HL-60/S4 treated with retinoic acid at 250 ng/mL for 4 days and 3 days (cell line): Measurements from ENCODE around the gene EWSR1.

Experiments
- in situ Hi-C: fragments of 300-500 bp; cut with MboI; formaldehyde crosslinking; loops from 2 replicates; pipeline ENCODE4 v1.7.0; 2022; ENCODE audit warnings: low sequenced_read_pairs

EWSR1 gene

GRCh38 chr22:29245626-29246385, 22.3 kb upstream of the EWSR1 start:
- in situ Hi-C loops: loop anchor here (25.0 kb wide), 2 partner anchors 384 to 634 kb away; no protein-coding TSS in a partner anchor

GRCh38 chr22:29247891-29248290, 20.2 kb upstream of the EWSR1 start:
- in situ Hi-C loops: loop anchor here (25.0 kb wide), 2 partner anchors 386 to 636 kb away; no protein-coding TSS in a partner anchor

- in situ Hi-C loops: no loop called here
These were observed 16.8 kb upstream of the EWSR1 start for GRCh38 chr22:29251265-29251664.

- in situ Hi-C loops: no loop called here
These were observed 15.8 kb upstream of the EWSR1 start for GRCh38 chr22:29251981-29252911.

GRCh38 chr22:29253561-29254285, 14.3 kb upstream of the EWSR1 start:
- in situ Hi-C loops: no loop called here

- in situ Hi-C loops: no loop called here
These were observed 13.8 kb upstream of the EWSR1 start for GRCh38 chr22:29254286-29254660.

GRCh38 chr22:29255064-29255621, 12.9 kb upstream of the EWSR1 start:
- in situ Hi-C loops: no loop called here

- in situ Hi-C loops: no loop called here
These were observed 11.3 kb upstream of the EWSR1 start for GRCh38 chr22:29256606-29257325.

GRCh38 chr22:29257751-29258181, 10.3 kb upstream of the EWSR1 start:
- in situ Hi-C loops: no loop called here

GRCh38 chr22:29258407-29259252, 9.4 kb upstream of the EWSR1 start:
- in situ Hi-C loops: no loop called here

- in situ Hi-C loops: no loop called here
These were observed 8.7 kb upstream of the EWSR1 start for GRCh38 chr22:29259253-29259899.

- in situ Hi-C loops: no loop called here
These were observed 8.0 kb upstream of the EWSR1 start for GRCh38 chr22:29260031-29260560.

- in situ Hi-C loops: no loop called here
These were observed 7.3 kb upstream of the EWSR1 start for GRCh38 chr22:29260601-29261315.

- in situ Hi-C loops: no loop called here
These were observed 4.2 kb upstream of the EWSR1 start for GRCh38 chr22:29263791-29264276.

GRCh38 chr22:29265305-29265704, 2.8 kb upstream of the EWSR1 start:
- in situ Hi-C loops: no loop called here

- in situ Hi-C loops: no loop called here
These were observed 2.1 kb upstream of the EWSR1 start for GRCh38 chr22:29265929-29266328.

- in situ Hi-C loops: no loop called here
These were observed 1.3 kb upstream of the EWSR1 start for GRCh38 chr22:29266564-29267461.
